Measurements from ENCODE around the gene TBCD.
A peak's percentile ranks its signal among the peaks of the same experiment; 100 is the strongest.

TBCD gene

GRCh38 chr17:82888583-82889495 is 137.0 kb downstream of the TBCD start:
- no peak for ATAC-seq
- no peak for DNase-seq

- DNase-seq (no peak), ATAC-seq (no peak)
Measured at GRCh38 chr17:82889496-82890338, 137.9 kb downstream of the TBCD start.

GRCh38 chr17:82890339-82890730 is 138.5 kb downstream of the TBCD start:
- DNase-seq, result no peak
- ATAC-seq, result no peak

GRCh38 chr17:82890926-82891678 is 139.2 kb downstream of the TBCD start:
- no peak for DNase-seq
- no peak for ATAC-seq

- DNase-seq (no peak), ATAC-seq (no peak)
Measured at GRCh38 chr17:82891911-82892310, 140.0 kb downstream of the TBCD start.

GRCh38 chr17:82892899-82893565 is 141.2 kb downstream of the TBCD start:
- ATAC-seq (peak; percentile 88), DNase-seq (peak; percentile 59)

GRCh38 chr17:82893779-82894178 is 141.9 kb downstream of the TBCD start:
- ATAC-seq, result no peak
- DNase-seq, result no peak

- ATAC-seq (no peak), DNase-seq (no peak)
Measured at GRCh38 chr17:82894389-82894788, 142.5 kb downstream of the TBCD start.

- ATAC-seq, result no peak
- DNase-seq, result no peak
Measured at GRCh38 chr17:82895087-82895486, 143.2 kb downstream of the TBCD start.

- ATAC-seq (no peak), DNase-seq (no peak)
Measured at GRCh38 chr17:82896071-82897000, 144.5 kb downstream of the TBCD start.

- no peak for DNase-seq
- no peak for ATAC-seq
Measured at GRCh38 chr17:82897514-82898249, 145.8 kb downstream of the TBCD start.

- DNase-seq, result no peak
- ATAC-seq, result no peak
Measured at GRCh38 chr17:82898976-82899514, 147.2 kb downstream of the TBCD start.

- ATAC-seq, result no peak
- DNase-seq, result no peak
Measured at GRCh38 chr17:82899941-82900340, 148.1 kb downstream of the TBCD start.

GRCh38 chr17:82900741-82901140 is 148.9 kb downstream of the TBCD start:
- ATAC-seq, result no peak
- no peak for DNase-seq

- ATAC-seq, result no peak
- no peak for DNase-seq
Measured at GRCh38 chr17:82901356-82901755, 149.5 kb downstream of the TBCD start.

- DNase-seq, result no peak
- no peak for ATAC-seq
Measured at GRCh38 chr17:82901856-82902255, 150.0 kb downstream of the TBCD start.

- DNase-seq (no peak), ATAC-seq (no peak)
Measured at GRCh38 chr17:82902972-82903874, 151.4 kb downstream of the TBCD start.

GRCh38 chr17:82905130-82905529 is 153.3 kb downstream of the TBCD start:
- ATAC-seq, result no peak
- no peak for DNase-seq
